Endothelial cell of hepatic sinusoid (primary cell): ENCODE data around the gene COL6A6.

Experiments used
- in situ Hi-C: cut with HindIII; loops from 2 replicates; pipeline ENCODE4 v1.10.0; 2017; ENCODE audit warnings: low sequenced_read_pairs

The COL6A6 gene

GRCh38 chr3:130516645-130517512, at the start of gene COL6A6:
Gene COL6A6, plus strand, starts transcription at chr3:130517177. Its CDS starts 43,188 bp downstream, at chr3:130560365.
- in situ Hi-C loops = no loop called here

GRCh38 chr3:130468311-130468710, 48.7 kb upstream of the COL6A6 start:
- in situ Hi-C loops = no loop called here

GRCh38 chr3:130470126-130470525, 46.9 kb upstream of the COL6A6 start:
- in situ Hi-C loops = no loop called here

- in situ Hi-C loops = no loop called here
Observed at GRCh38 chr3:130473416-130473815, 43.6 kb upstream of the COL6A6 start.

- in situ Hi-C loops = no loop called here
Observed at GRCh38 chr3:130480736-130481135, 36.2 kb upstream of the COL6A6 start.

- in situ Hi-C loops = no loop called here
Observed at GRCh38 chr3:130488288-130488687, 28.7 kb upstream of the COL6A6 start.

GRCh38 chr3:130488769-130489450, 28.1 kb upstream of the COL6A6 start:
- in situ Hi-C loops = no loop called here

- in situ Hi-C loops = no loop called here
Observed at GRCh38 chr3:130490241-130490640, 26.7 kb upstream of the COL6A6 start.

GRCh38 chr3:130491431-130491830, 25.5 kb upstream of the COL6A6 start:
- in situ Hi-C loops = no loop called here

- in situ Hi-C loops = no loop called here
Observed at GRCh38 chr3:130504701-130505100, 12.3 kb upstream of the COL6A6 start.

- in situ Hi-C loops = no loop called here
Observed at GRCh38 chr3:130506031-130506430, 10.9 kb upstream of the COL6A6 start.

- in situ Hi-C loops = no loop called here
Observed at GRCh38 chr3:130507746-130508145, 9.2 kb upstream of the COL6A6 start.

- in situ Hi-C loops = no loop called here
Observed at GRCh38 chr3:130509008-130509407, 8.0 kb upstream of the COL6A6 start.

GRCh38 chr3:130514681-130515080, 2.3 kb upstream of the COL6A6 start:
- in situ Hi-C loops = no loop called here

GRCh38 chr3:130515755-130516154, 1.2 kb upstream of the COL6A6 start:
- in situ Hi-C loops = no loop called here

GRCh38 chr3:130517602-130518001, 625 bp downstream of the COL6A6 start:
- in situ Hi-C loops = no loop called here

GRCh38 chr3:130519754-130520153, 2.8 kb downstream of the COL6A6 start:
- in situ Hi-C loops = no loop called here

GRCh38 chr3:130522399-130522798, 5.4 kb downstream of the COL6A6 start:
- in situ Hi-C loops = no loop called here

GRCh38 chr3:130527426-130527825, 10.4 kb downstream of the COL6A6 start:
- in situ Hi-C loops = no loop called here

- in situ Hi-C loops = no loop called here
Observed at GRCh38 chr3:130528120-130528519, 11.1 kb downstream of the COL6A6 start.

GRCh38 chr3:130529486-130530215, 12.7 kb downstream of the COL6A6 start:
- in situ Hi-C loops = no loop called here
